ENCODE data around the gene KIAA0825. TPM values are rescaled to one million over a fixed set of nuclear protein-coding genes. Genes with fewer than 3 reads are reported as not detected.
"Not testable (repeated sequence)": the region's sequence is repeated elsewhere in the genome, so short reads cannot be mapped to it uniquely, and the experiment has no call there.

KIAA0825 gene
- total RNA-seq, 3 donors from 2014 or later (not counting 1 experiment from before 2014, with no cell fraction given): 2.4 to 5.0 (median 4.8) TPM

DNA sequence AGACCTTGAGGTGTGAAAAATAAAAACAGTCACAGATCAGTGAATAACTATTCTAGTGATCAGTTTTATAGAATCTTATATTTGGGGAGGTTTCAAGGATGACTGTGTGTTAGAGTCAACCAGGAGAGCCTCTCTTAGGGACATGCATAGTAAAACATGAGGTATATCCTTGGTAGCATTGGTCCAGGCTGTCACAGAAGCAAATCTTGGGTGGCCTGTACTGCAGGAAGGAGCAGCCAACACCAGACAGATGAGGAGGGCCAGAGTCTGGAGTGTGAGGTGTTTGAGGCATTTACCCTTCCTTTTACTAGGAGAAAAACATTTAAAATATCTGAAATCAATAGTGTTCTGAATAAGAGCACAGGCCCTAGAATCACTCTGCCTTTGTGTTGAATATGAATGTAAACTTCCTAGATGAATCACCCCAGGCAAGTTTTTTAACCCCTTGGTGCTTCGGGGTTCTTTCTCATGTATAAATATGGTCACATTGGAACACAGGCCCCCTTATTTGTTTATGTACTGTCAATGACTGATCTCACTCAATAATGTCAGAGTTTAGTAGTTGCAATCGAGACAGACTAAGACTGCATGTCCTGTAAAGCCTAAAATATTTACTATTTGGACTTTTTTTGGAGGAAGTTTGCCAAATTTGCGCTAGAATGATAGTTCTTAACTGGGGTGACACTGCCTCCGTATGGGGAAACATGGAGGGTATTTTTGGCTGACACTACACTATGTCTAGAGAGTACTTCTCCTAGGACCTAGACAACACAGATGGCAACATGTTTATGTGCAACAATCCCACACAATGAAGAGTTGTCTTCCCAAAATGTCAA lies 460.5 kb downstream of the KIAA0825 start:
- H3K4me1 ChIP-seq (ENCODE audit: control insufficient read depth, insufficient read depth, low read length): no peaks in the 10 kb centered on the region
- no peak for DNase-seq
- Mint-ChIP-seq H3K27ac (no peak overlapping the region), H3K4me1 (no peaks in the 10 kb centered on the region), H3K9me3 (no peaks in the 10 kb centered on the region), H3K36me3 (no peaks in the 10 kb centered on the region), H3K4me3 (no peak overlapping the region), H3K27me3 (ENCODE audit: low read depth in 2 of 2) (peaks cover 0 to 5% of the 10 kb centered on the region in 2 donors)
- H3K27me3 ChIP-seq (ENCODE audit: control insufficient read depth, insufficient read depth, low read length): no peaks in the 10 kb centered on the region
- TF ChIP-seq, protein P1, sequence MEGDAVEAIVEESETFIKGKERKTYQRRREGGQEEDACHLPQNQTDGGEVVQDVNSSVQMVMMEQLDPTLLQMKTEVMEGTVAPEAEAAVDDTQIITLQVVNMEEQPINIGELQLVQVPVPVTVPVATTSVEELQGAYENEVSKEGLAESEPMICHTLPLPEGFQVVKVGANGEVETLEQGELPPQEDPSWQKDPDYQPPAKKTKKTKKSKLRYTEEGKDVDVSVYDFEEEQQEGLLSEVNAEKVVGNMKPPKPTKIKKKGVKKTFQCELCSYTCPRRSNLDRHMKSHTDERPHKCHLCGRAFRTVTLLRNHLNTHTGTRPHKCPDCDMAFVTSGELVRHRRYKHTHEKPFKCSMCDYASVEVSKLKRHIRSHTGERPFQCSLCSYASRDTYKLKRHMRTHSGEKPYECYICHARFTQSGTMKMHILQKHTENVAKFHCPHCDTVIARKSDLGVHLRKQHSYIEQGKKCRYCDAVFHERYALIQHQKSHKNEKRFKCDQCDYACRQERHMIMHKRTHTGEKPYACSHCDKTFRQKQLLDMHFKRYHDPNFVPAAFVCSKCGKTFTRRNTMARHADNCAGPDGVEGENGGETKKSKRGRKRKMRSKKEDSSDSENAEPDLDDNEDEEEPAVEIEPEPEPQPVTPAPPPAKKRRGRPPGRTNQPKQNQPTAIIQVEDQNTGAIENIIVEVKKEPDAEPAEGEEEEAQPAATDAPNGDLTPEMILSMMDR (IDR thresholded peaks at IDR 0.05): no peak
- WGBS (ENCODE audit: insufficient coverage): 71% methylated on average over 4 of the region's 4 CpGs
- intact Hi-C loops (cut with micrococcal nuclease): no loop called here
- no peak overlapping the region for H3K27ac ChIP-seq (ENCODE audit: low read length)
- H3K36me3 ChIP-seq (ENCODE audit: control insufficient read depth, insufficient read depth, low read length): no peaks in the 10 kb centered on the region
- no peaks in the 10 kb centered on the region for H3K9me3 ChIP-seq (ENCODE audit: control insufficient read depth, insufficient read depth, low read length)
- ATAC-seq: no peak
- no peak overlapping the region for H3K4me3 ChIP-seq (ENCODE audit: low read length)

DNA sequence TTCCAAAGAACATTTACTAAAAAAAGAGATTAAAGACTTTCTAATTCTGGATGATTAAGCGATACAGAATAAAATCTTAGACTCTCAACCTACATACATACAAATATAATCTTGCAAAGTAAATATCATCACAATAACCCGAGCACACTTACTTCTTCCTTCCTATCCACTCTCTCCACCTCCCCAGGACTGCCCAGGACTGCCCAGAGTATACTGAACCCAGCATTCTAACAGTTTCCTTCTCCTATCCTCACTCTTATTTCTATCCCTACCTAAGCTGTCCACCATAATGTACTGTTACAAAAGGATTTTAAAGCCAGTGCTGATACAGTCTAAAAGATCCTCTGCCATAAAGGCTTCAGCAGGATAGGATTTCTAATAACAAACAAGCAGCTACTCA lies 463.7 kb downstream of the KIAA0825 start:
- TF ChIP-seq, protein P1 (IDR thresholded peaks at IDR 0.05): no peak
- Mint-ChIP-seq H3K36me3 (no peaks in the 10 kb centered on the region), H3K27ac (no peak overlapping the region), H3K4me1 (no peaks in the 10 kb centered on the region), H3K27me3 (ENCODE audit: low read depth in 2 of 2) (peaks cover 0 to 3% of the 10 kb centered on the region in 2 donors), H3K9me3 (peaks cover 0 to 2% of the 10 kb centered on the region in 2 donors), H3K4me3 (no peak overlapping the region)
- H3K4me1 ChIP-seq (ENCODE audit: control insufficient read depth, insufficient read depth, low read length): no peaks in the 10 kb centered on the region
- H3K27me3 ChIP-seq (ENCODE audit: control insufficient read depth, insufficient read depth, low read length): no peaks in the 10 kb centered on the region
- 86% methylated on average over 2 of the region's 2 CpGs for WGBS (ENCODE audit: insufficient coverage)
- intact Hi-C loops (cut with micrococcal nuclease): no loop called here
- H3K36me3 ChIP-seq (ENCODE audit: control insufficient read depth, insufficient read depth, low read length): no peaks in the 10 kb centered on the region
- no peak for DNase-seq
- H3K4me3 ChIP-seq (ENCODE audit: low read length): no peak overlapping the region
- no peaks in the 10 kb centered on the region for H3K9me3 ChIP-seq (ENCODE audit: control insufficient read depth, insufficient read depth, low read length)
- no peak overlapping the region for H3K27ac ChIP-seq (ENCODE audit: low read length)
- ATAC-seq: no peak

DNA sequence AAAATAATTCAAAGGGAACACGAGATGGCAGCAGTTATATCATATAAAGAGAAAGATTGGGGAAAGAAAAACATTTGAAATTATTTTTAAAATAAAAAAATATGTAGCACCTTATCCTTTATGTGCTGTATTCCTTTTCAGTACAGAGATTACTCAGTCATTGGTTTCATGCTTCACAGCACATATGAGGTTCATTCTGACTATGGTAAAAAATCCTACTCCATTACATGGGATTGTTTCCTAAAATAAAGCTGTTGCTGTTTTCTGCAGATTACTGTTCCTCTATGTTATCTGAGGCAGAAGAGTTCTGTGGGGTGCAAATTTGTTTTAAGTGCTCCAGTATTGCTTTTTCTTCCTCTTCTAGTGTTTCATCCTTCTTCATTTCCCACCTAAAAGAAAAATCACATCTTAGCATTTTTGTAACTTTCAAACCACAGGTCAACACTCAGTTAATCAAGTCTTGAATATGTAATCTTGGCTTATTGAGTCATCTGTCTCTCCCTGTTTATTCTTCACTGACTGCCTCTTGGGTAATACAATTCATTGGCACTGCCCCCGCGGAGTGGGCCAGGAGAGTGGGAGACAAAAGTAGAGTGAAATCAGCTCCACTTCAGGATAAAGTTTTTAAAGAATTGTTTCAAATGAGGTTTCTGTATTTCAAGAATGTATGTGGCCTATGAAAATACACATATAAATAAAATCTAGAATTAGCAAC lies 464.5 kb downstream of the KIAA0825 start:
- Mint-ChIP-seq H3K27me3 (ENCODE audit: low read depth in 2 of 2) (peaks cover 0 to 3% of the 10 kb centered on the region in 2 donors), H3K9me3 (peaks cover 0 to 2% of the 10 kb centered on the region in 2 donors), H3K36me3 (no peaks in the 10 kb centered on the region), H3K4me3 (no peak overlapping the region), H3K4me1 (no peaks in the 10 kb centered on the region), H3K27ac (no peak overlapping the region)
- no peak overlapping the region for H3K27ac ChIP-seq (ENCODE audit: low read length)
- TF ChIP-seq, protein P1 (IDR thresholded peaks at IDR 0.05): no peak
- H3K4me3 ChIP-seq (ENCODE audit: low read length): no peak overlapping the region
- 78% methylated on average over 3 of the region's 3 CpGs for WGBS (ENCODE audit: insufficient coverage)
- no peaks in the 10 kb centered on the region for H3K36me3 ChIP-seq (ENCODE audit: control insufficient read depth, insufficient read depth, low read length)
- H3K27me3 ChIP-seq (ENCODE audit: control insufficient read depth, insufficient read depth, low read length): no peaks in the 10 kb centered on the region
- intact Hi-C loops (cut with micrococcal nuclease): no loop called here
- no peak for DNase-seq
- ATAC-seq: no peak
- no peaks in the 10 kb centered on the region for H3K4me1 ChIP-seq (ENCODE audit: control insufficient read depth, insufficient read depth, low read length)
- H3K9me3 ChIP-seq (ENCODE audit: control insufficient read depth, insufficient read depth, low read length): no peaks in the 10 kb centered on the region

DNA sequence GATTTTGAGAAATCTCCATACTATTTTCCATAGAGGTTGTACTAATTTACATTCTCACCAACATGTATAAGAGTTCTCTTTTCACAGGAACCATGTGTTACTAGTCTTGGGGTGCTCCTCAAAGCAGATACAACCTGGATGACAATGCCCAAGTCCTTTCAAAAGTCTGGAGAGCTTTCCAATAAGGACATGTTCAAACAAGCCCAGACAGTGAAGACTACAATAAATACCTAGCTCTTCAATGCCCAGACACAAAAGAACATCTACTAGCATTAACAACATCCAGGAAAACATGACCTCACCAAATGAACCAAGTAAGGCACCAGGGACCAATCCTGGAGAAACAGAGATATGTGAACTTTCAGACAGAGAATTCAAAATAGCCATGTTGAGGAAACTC lies 474.8 kb downstream of the KIAA0825 start:
- H3K4me1 Mint-ChIP-seq; DNase-seq; H3K27ac Mint-ChIP-seq; H3K4me3 ChIP-seq (ENCODE audit: low read length); H3K27me3 ChIP-seq (ENCODE audit: control insufficient read depth, insufficient read depth, low read length); H3K4me3 Mint-ChIP-seq; H3K27ac ChIP-seq (ENCODE audit: low read length); H3K9me3 ChIP-seq (ENCODE audit: control insufficient read depth, insufficient read depth, low read length); ATAC-seq; intact Hi-C loops (cut with micrococcal nuclease); H3K36me3 Mint-ChIP-seq; H3K4me1 ChIP-seq (ENCODE audit: control insufficient read depth, insufficient read depth, low read length); H3K36me3 ChIP-seq (ENCODE audit: control insufficient read depth, insufficient read depth, low read length): not testable (repeated sequence)
- Mint-ChIP-seq H3K9me3 (peaks cover 8 to 12% of the 10 kb centered on the region in 2 donors), H3K27me3 (ENCODE audit: low read depth in 2 of 2) (peaks cover 8 to 19% of the 10 kb centered on the region in 2 donors)

Data from natural killer cell (primary cell).